ENCODE measurements around the gene ACKR2. TPM values are rescaled to one million over a fixed set of nuclear protein-coding genes. Genes with fewer than 3 reads are reported as not detected.

ACKR2 gene
- total RNA-seq, 1 donor from 2014 or later: 7.9 TPM

GRCh38 chr3:42864321-42864950 lies 55.2 kb downstream of the ACKR2 start:
- Histone ChIP-seq H3K9me3 (no peaks in the 10 kb centered on the region), H3K27ac (no peak overlapping the region), H3K4me1 (no peaks in the 10 kb centered on the region), H3K4me3 (no peak overlapping the region), H3K27me3 (no peaks in the 10 kb centered on the region), H3K36me3 (no peaks in the 10 kb centered on the region)
- peak in 1 of 2 donors; percentile 52 for DNase-seq (ENCODE audit: extremely low spot score in 2 of 2)
- no peak for TF ChIP-seq POLR2A (IDR thresholded peaks at IDR 0.05)
- TF ChIP-seq, protein P1, sequence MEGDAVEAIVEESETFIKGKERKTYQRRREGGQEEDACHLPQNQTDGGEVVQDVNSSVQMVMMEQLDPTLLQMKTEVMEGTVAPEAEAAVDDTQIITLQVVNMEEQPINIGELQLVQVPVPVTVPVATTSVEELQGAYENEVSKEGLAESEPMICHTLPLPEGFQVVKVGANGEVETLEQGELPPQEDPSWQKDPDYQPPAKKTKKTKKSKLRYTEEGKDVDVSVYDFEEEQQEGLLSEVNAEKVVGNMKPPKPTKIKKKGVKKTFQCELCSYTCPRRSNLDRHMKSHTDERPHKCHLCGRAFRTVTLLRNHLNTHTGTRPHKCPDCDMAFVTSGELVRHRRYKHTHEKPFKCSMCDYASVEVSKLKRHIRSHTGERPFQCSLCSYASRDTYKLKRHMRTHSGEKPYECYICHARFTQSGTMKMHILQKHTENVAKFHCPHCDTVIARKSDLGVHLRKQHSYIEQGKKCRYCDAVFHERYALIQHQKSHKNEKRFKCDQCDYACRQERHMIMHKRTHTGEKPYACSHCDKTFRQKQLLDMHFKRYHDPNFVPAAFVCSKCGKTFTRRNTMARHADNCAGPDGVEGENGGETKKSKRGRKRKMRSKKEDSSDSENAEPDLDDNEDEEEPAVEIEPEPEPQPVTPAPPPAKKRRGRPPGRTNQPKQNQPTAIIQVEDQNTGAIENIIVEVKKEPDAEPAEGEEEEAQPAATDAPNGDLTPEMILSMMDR (IDR thresholded peaks at IDR 0.05): no peak
- TF ChIP-seq POLR2AphosphoS5 (IDR thresholded peaks at IDR 0.05; ENCODE audit: insufficient read depth in 1 of 2, low read depth in 1 of 2): no peak
- intact Hi-C loops (cut with DNase I): no loop called here

GRCh38 chr3:42865256-42865655 lies 56.0 kb downstream of the ACKR2 start:
- no peak overlapping the region for H3K27ac ChIP-seq
- H3K4me1 ChIP-seq: no peaks in the 10 kb centered on the region
- H3K9me3 ChIP-seq: no peaks in the 10 kb centered on the region
- intact Hi-C loops (cut with DNase I): no loop called here
- H3K4me3 ChIP-seq: no peak overlapping the region
- DNase-seq (ENCODE audit: extremely low spot score in 2 of 2): peak in 1 of 2 donors; percentile 77
- H3K36me3 ChIP-seq: no peaks in the 10 kb centered on the region
- TF ChIP-seq POLR2A (IDR thresholded peaks at IDR 0.05) (no peak), POLR2AphosphoS5 (IDR thresholded peaks at IDR 0.05; ENCODE audit: insufficient read depth in 1 of 2, low read depth in 1 of 2) (no peak)
- TF ChIP-seq, protein P1 (IDR thresholded peaks at IDR 0.05): no peak
- no peaks in the 10 kb centered on the region for H3K27me3 ChIP-seq

DNA sequence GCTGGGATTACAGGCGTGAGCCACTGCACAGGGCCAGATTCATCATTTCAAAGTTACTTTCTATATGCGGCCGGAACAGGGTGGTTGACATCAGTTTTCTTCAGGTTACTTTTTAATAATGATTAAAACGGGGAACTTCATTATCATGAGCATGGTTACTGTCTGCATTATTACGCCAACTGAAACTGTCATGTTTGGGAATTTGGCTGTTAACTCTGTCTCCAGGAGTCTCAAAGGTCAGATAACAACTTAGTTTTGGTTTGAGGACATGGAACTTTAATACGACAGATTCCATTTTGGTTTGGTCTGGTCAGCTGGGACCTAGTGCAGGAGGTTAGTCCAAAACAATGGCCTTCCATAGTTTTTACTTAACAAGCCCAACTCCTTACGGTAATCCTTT lies 57.9 kb downstream of the ACKR2 start:
- intact Hi-C loops (cut with DNase I): no loop called here
- no peaks in the 10 kb centered on the region for H3K4me1 ChIP-seq
- no peaks in the 10 kb centered on the region for H3K9me3 ChIP-seq
- no peak overlapping the region for H3K4me3 ChIP-seq
- no peak for DNase-seq (ENCODE audit: extremely low spot score in 2 of 2)
- H3K27ac ChIP-seq: no peak overlapping the region
- H3K36me3 ChIP-seq: no peaks in the 10 kb centered on the region
- TF ChIP-seq POLR2A (IDR thresholded peaks at IDR 0.05) (no peak), POLR2AphosphoS5 (IDR thresholded peaks at IDR 0.05; ENCODE audit: insufficient read depth in 1 of 2, low read depth in 1 of 2) (no peak)
- TF ChIP-seq, protein P1 (IDR thresholded peaks at IDR 0.05): no peak
- no peaks in the 10 kb centered on the region for H3K27me3 ChIP-seq

DNA sequence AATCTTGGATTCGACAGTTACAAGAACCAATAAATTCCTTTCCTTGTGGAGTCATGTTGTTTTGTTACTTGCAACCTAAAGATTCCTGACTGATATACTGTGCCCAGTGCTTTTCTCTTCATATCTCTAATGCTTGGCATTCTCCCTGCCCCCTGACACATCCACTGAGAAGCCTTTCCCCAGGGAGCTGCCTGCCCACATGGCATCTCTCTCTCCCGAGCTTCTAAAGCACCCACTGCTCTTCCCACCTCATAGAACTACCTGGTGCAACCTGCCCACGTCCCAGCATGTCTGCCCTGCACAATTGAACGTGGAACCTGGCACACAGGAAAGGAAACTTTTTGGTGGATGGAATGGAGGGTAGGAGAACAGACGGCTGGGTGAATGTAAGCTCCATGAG lies 59.6 kb downstream of the ACKR2 start:
- intact Hi-C loops (cut with DNase I): no loop called here
- Histone ChIP-seq H3K4me1 (no peaks in the 10 kb centered on the region), H3K36me3 (no peaks in the 10 kb centered on the region), H3K4me3 (no peak overlapping the region), H3K27ac (no peak overlapping the region), H3K9me3 (no peaks in the 10 kb centered on the region), H3K27me3 (no peaks in the 10 kb centered on the region)
- peak in 1 of 2 donors; percentile 49 for DNase-seq (ENCODE audit: extremely low spot score in 2 of 2)
- TF ChIP-seq POLR2AphosphoS5 (IDR thresholded peaks at IDR 0.05; ENCODE audit: insufficient read depth in 1 of 2, low read depth in 1 of 2) (no peak), POLR2A (IDR thresholded peaks at IDR 0.05) (no peak)
- TF ChIP-seq, protein P1 (IDR thresholded peaks at IDR 0.05): no peak

- intact Hi-C loops (cut with DNase I): no loop called here
- TF ChIP-seq, protein P1 (IDR thresholded peaks at IDR 0.05): no peak
Observed at GRCh38 chr3:42871592-42872196, 62.4 kb downstream of the ACKR2 start.

More at GRCh38 chr3:42871592-42872196, 62.4 kb downstream of the ACKR2 start:
- H3K4me1 ChIP-seq: no peaks in the 10 kb centered on the region
- H3K27ac ChIP-seq: no peak overlapping the region
- no peak for DNase-seq (ENCODE audit: extremely low spot score in 2 of 2)
- H3K36me3 ChIP-seq: no peaks in the 10 kb centered on the region
- H3K4me3 ChIP-seq: no peak overlapping the region
- no peaks in the 10 kb centered on the region for H3K27me3 ChIP-seq
- H3K9me3 ChIP-seq: no peaks in the 10 kb centered on the region
